ENCODE measurements around the gene CBX4.
A peak's percentile ranks its signal among the peaks of the same experiment; 100 is the strongest.

Gene CBX4

DNA sequence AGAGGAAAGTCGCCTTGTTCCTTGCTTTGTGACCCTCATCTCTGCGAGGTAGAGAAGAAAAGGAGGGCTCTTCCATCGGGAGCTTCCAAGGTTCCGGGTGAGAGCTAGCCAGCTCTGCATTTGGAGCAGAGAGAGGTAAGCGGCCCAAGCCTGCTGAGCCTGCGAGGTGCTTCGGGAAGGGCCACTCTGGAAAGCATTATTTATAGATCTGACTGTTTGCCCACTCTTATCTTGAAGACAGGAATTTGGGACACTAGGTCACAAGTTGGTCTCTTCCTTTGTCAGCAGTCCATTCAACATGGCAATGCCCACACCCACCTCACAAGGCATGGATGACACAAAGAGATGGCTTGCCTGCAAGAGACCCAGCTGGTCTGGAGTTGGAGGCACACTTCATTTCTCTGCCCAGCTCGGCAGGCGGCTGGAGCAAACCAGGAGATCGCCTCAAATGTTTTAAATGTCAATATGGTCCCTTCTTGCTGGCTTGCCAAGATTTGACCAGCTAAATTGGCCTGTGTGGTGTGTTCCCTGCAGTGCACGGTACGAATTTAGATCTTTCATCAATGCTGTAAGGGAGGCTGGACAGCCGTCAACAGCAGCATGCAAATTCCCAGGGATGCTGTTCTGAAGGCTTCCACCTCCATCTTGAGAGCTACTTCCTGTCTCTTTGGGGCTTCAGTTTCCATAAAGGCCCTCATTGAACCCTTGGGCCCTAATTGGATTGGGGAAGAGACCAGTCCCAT is 19.5 kb downstream of the CBX4 start:
- H2BK15ac ChIP-seq (replicated peaks; ENCODE audit: low read depth): no peak overlapping the region
- no peak overlapping the region for H2AK5ac ChIP-seq (ENCODE audit: low read length)
- no peak overlapping the region for H3K27ac ChIP-seq (ENCODE audit: low read depth, low read length)
- no peak overlapping the region for H3K23ac ChIP-seq (ENCODE audit: low read length)
- no peaks in the 10 kb centered on the region for H3K79me1 ChIP-seq (ENCODE audit: low read length)
- no peaks in the 10 kb centered on the region for H3K79me2 ChIP-seq (ENCODE audit: control insufficient read depth, insufficient read depth, low read length)
- H3K4me1 ChIP-seq (ENCODE audit: control insufficient read depth, low read depth, low read length): no peaks in the 10 kb centered on the region
- H4K5ac ChIP-seq (ENCODE audit: low read length): no peak overlapping the region
- DNase-seq: no peak
- no peak overlapping the region for H2BK120ac ChIP-seq (ENCODE audit: low read depth, low read length)
- no peak overlapping the region for H3K9ac ChIP-seq (ENCODE audit: low read length)
- WGBS (ENCODE audit: extremely low coverage, insufficient coverage, low lambda C conversion rate): no CpG with 5 or more reads among the region's 13 CpGs
- H3K4me2 ChIP-seq (ENCODE audit: low read length): no peak overlapping the region
- H2BK5ac ChIP-seq (ENCODE audit: low read length): no peak overlapping the region
- no peak overlapping the region for H4K8ac ChIP-seq (ENCODE audit: low read depth, low read length)
- H3K36me3 ChIP-seq (ENCODE audit: control insufficient read depth, insufficient read depth, low read length): no peaks in the 10 kb centered on the region
- H3K4me3 ChIP-seq (ENCODE audit: low read length): no peak overlapping the region
- no peak overlapping the region for H3K18ac ChIP-seq (ENCODE audit: low read length)
- H3K4ac ChIP-seq (ENCODE audit: low read depth, low read length): no peak overlapping the region
- H3K27me3 ChIP-seq (ENCODE audit: insufficient read depth, low read length, poor library complexity): peaks cover 45% of the 10 kb centered on the region
- H3K56ac ChIP-seq (ENCODE audit: low read length): no peak overlapping the region

DNA sequence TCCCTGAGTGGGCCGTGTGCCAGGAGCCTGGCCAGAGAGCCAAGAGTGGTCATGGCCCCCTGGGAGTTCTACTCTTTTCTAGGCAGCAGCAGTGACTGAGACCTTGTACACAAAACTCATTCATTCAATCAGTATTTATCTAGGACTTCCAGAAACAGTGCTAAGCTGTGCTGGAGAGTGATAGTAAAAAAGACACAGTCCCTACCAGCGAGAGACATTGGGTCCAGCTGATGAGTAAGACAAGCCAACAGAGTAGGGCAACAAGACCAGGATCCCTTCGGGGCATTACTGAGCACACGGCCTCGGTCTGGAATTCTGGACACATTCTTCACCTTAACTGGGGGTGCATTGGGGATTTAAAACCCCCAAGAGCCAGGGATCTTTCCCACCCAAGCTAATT is 20.2 kb downstream of the CBX4 start:
- no peak overlapping the region for H2AK5ac ChIP-seq (ENCODE audit: low read length)
- H3K18ac ChIP-seq (ENCODE audit: low read length): no peak overlapping the region
- no peaks in the 10 kb centered on the region for H3K36me3 ChIP-seq (ENCODE audit: control insufficient read depth, insufficient read depth, low read length)
- H3K79me1 ChIP-seq (ENCODE audit: low read length): no peaks in the 10 kb centered on the region
- H3K4me2 ChIP-seq (ENCODE audit: low read length): no peak overlapping the region
- no peak overlapping the region for H2BK15ac ChIP-seq (replicated peaks; ENCODE audit: low read depth)
- no peak overlapping the region for H3K27ac ChIP-seq (ENCODE audit: low read depth, low read length)
- H3K4me3 ChIP-seq (ENCODE audit: low read length): no peak overlapping the region
- H3K4ac ChIP-seq (ENCODE audit: low read depth, low read length): no peak overlapping the region
- no peak overlapping the region for H3K9ac ChIP-seq (ENCODE audit: low read length)
- no peaks in the 10 kb centered on the region for H3K79me2 ChIP-seq (ENCODE audit: control insufficient read depth, insufficient read depth, low read length)
- no peak overlapping the region for H3K56ac ChIP-seq (ENCODE audit: low read length)
- no peak overlapping the region for H4K8ac ChIP-seq (ENCODE audit: low read depth, low read length)
- peaks cover 50% of the 10 kb centered on the region for H3K27me3 ChIP-seq (ENCODE audit: insufficient read depth, low read length, poor library complexity)
- H2BK5ac ChIP-seq (ENCODE audit: low read length): no peak overlapping the region
- H4K5ac ChIP-seq (ENCODE audit: low read length): no peak overlapping the region
- peaks cover 3% of the 10 kb centered on the region for H3K4me1 ChIP-seq (ENCODE audit: control insufficient read depth, low read depth, low read length)
- no peak overlapping the region for H3K23ac ChIP-seq (ENCODE audit: low read length)
- DNase-seq: no peak
- no peak overlapping the region for H2BK120ac ChIP-seq (ENCODE audit: low read depth, low read length)
- no CpG with 5 or more reads among the region's 5 CpGs for WGBS (ENCODE audit: extremely low coverage, insufficient coverage, low lambda C conversion rate)

DNA sequence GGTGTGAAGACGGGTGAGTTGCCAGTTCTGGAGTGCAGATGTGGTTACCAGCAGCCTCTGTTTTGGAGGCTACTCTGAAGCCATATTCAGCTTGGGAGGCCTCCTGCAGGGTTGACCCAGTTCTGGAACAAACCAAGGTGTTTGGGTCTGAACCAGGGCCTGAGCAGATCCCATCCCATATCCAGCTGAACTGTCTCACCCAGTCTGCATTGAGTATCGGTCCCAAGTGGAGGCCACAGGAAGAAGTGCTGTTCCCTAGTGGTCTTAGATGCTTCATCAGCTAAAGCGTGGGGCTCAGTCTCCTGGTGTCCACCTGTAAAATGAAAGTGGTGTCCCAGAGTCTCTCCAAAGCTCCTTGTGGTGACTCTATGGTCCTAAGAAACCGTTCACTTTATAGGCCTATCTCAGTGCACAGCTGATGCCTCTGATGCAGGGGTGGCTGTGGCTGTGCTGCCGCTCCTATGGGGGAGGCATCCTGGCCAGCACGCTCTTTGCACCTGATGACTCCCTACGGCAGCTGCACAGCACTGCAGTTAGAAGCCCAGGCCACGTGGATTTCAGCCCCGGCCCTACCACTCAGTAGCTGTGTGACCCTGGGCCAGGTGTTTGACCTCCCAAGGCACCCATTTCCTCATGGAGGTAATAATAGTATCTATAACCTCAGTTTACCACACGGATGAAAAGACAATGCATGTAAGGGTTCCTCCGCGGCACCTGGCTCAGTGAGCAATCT is 21.0 kb downstream of the CBX4 start:
- Histone ChIP-seq H3K4me1 (ENCODE audit: control insufficient read depth, low read depth, low read length) (peaks cover 3% of the 10 kb centered on the region), H4K5ac (ENCODE audit: low read length) (no peak overlapping the region), H4K8ac (ENCODE audit: low read depth, low read length) (no peak overlapping the region), H3K4me2 (ENCODE audit: low read length) (no peak overlapping the region), H3K4me3 (ENCODE audit: low read length) (no peak overlapping the region), H3K79me1 (ENCODE audit: low read length) (no peaks in the 10 kb centered on the region), H2BK120ac (ENCODE audit: low read depth, low read length) (no peak overlapping the region), H3K79me2 (ENCODE audit: control insufficient read depth, insufficient read depth, low read length) (no peaks in the 10 kb centered on the region), H3K9ac (ENCODE audit: low read length) (no peak overlapping the region), H3K27me3 (ENCODE audit: insufficient read depth, low read length, poor library complexity) (peaks cover 53% of the 10 kb centered on the region), H2BK15ac (replicated peaks; ENCODE audit: low read depth) (no peak overlapping the region), H3K36me3 (ENCODE audit: control insufficient read depth, insufficient read depth, low read length) (no peaks in the 10 kb centered on the region), H2BK5ac (ENCODE audit: low read length) (no peak overlapping the region), H3K56ac (ENCODE audit: low read length) (no peak overlapping the region), H3K18ac (ENCODE audit: low read length) (no peak overlapping the region), H3K23ac (ENCODE audit: low read length) (no peak overlapping the region), H3K4ac (ENCODE audit: low read depth, low read length) (no peak overlapping the region), H3K27ac (ENCODE audit: low read depth, low read length) (no peak overlapping the region), H2AK5ac (ENCODE audit: low read length) (no peak overlapping the region)
- no peak for DNase-seq
- no CpG with 5 or more reads among the region's 12 CpGs for WGBS (ENCODE audit: extremely low coverage, insufficient coverage, low lambda C conversion rate)

- no peaks in the 10 kb centered on the region for H3K36me3 ChIP-seq (ENCODE audit: control insufficient read depth, insufficient read depth, low read length)
- no CpG with 5 or more reads among the region's 41 CpGs for WGBS (ENCODE audit: extremely low coverage, insufficient coverage, low lambda C conversion rate)
- no peak overlapping the region for H2AK5ac ChIP-seq (ENCODE audit: low read length)
- no peak overlapping the region for H3K18ac ChIP-seq (ENCODE audit: low read length)
- H3K79me1 ChIP-seq (ENCODE audit: low read length): no peaks in the 10 kb centered on the region
- H3K4me3 ChIP-seq (ENCODE audit: low read length): no peak overlapping the region
- no peak overlapping the region for H3K27ac ChIP-seq (ENCODE audit: low read depth, low read length)
- no peak overlapping the region for H2BK120ac ChIP-seq (ENCODE audit: low read depth, low read length)
- H3K9ac ChIP-seq (ENCODE audit: low read length): no peak overlapping the region
- no peak overlapping the region for H3K23ac ChIP-seq (ENCODE audit: low read length)
- H2BK5ac ChIP-seq (ENCODE audit: low read length): no peak overlapping the region
- H3K4ac ChIP-seq (ENCODE audit: low read depth, low read length): no peak overlapping the region
- DNase-seq: no peak
- peaks cover 3% of the 10 kb centered on the region for H3K4me1 ChIP-seq (ENCODE audit: control insufficient read depth, low read depth, low read length)
- no peaks in the 10 kb centered on the region for H3K79me2 ChIP-seq (ENCODE audit: control insufficient read depth, insufficient read depth, low read length)
- no peak overlapping the region for H4K5ac ChIP-seq (ENCODE audit: low read length)
- no peak overlapping the region for H2BK15ac ChIP-seq (replicated peaks; ENCODE audit: low read depth)
- H3K56ac ChIP-seq (ENCODE audit: low read length): no peak overlapping the region
- H3K4me2 ChIP-seq (ENCODE audit: low read length): no peak overlapping the region
- H3K27me3 ChIP-seq (ENCODE audit: insufficient read depth, low read length, poor library complexity): peaks cover 73% of the 10 kb centered on the region
- no peak overlapping the region for H4K8ac ChIP-seq (ENCODE audit: low read depth, low read length)
These were observed 23.3 kb downstream of the CBX4 start for GRCh38 chr17:79815836-79816461.

GRCh38 chr17:79814974-79815835 is 24.0 kb downstream of the CBX4 start:
- Histone ChIP-seq H3K4me3 (ENCODE audit: low read length) (no peak overlapping the region), H3K23ac (ENCODE audit: low read length) (peak overlapping the region; percentile 94), H3K4me2 (ENCODE audit: low read length) (no peak overlapping the region), H3K4ac (ENCODE audit: low read depth, low read length) (no peak overlapping the region), H3K56ac (ENCODE audit: low read length) (peak overlapping the region; percentile 60), H3K9ac (ENCODE audit: low read length) (no peak overlapping the region), H2AK5ac (ENCODE audit: low read length) (no peak overlapping the region), H4K8ac (ENCODE audit: low read depth, low read length) (no peak overlapping the region), H4K5ac (ENCODE audit: low read length) (no peak overlapping the region), H3K18ac (ENCODE audit: low read length) (no peak overlapping the region), H2BK5ac (ENCODE audit: low read length) (no peak overlapping the region), H2BK120ac (ENCODE audit: low read depth, low read length) (no peak overlapping the region), H2BK15ac (replicated peaks; ENCODE audit: low read depth) (no peak overlapping the region), H3K27ac (ENCODE audit: low read depth, low read length) (no peak overlapping the region), H3K79me1 (ENCODE audit: low read length) (no peaks in the 10 kb centered on the region), H3K4me1 (ENCODE audit: control insufficient read depth, low read depth, low read length) (peaks cover 3% of the 10 kb centered on the region), H3K27me3 (ENCODE audit: insufficient read depth, low read length, poor library complexity) (peaks cover 78% of the 10 kb centered on the region), H3K79me2 (ENCODE audit: control insufficient read depth, insufficient read depth, low read length) (no peaks in the 10 kb centered on the region), H3K36me3 (ENCODE audit: control insufficient read depth, insufficient read depth, low read length) (no peaks in the 10 kb centered on the region)
- no peak for DNase-seq
- WGBS (ENCODE audit: extremely low coverage, insufficient coverage, low lambda C conversion rate): no CpG with 5 or more reads among the region's 96 CpGs
